HepG2 (cell line): ENCODE data around the gene PNN. TPM values are rescaled to one million over a fixed set of nuclear protein-coding genes. Genes with fewer than 3 reads are reported as not detected.
A peak's percentile ranks its signal among the peaks of the same experiment; 100 is the strongest.

Experiments used
- BCL3 ChIP-seq: sonication (generic); formaldehyde crosslinking; IDR thresholded peaks from 2 replicates; pipeline ENCODE4 v1.5.1; 2020; ENCODE audit warnings: mild to moderate bottlenecking, missing genetic modification reagents, moderate library complexity
- CEBPB ChIP-seq: IDR thresholded peaks from 2 replicates; pipeline ENCODE4 v1.6.1; 2011; ENCODE audit warnings: low read depth, low read length, improper control_type of control experiment, borderline replicate concordance
- CENPX ChIP-seq: sonication (generic); formaldehyde crosslinking; IDR thresholded peaks from 2 replicates; pipeline ENCODE4 v1.9.0; 2021; ENCODE audit warnings: mild to moderate bottlenecking, missing genetic modification reagents, moderate library complexity
- FOXA3 ChIP-seq: IDR thresholded peaks from 2 replicates; pipeline ENCODE4 v1.6.1; 2016; ENCODE audit warnings: missing genetic modification reagents, missing compliant biosample characterization
- GATAD2A ChIP-seq: IDR thresholded peaks from 2 replicates; pipeline ENCODE4 v1.6.1; 2016
- HHEX ChIP-seq: IDR thresholded peaks from 2 replicates; pipeline ENCODE4 v1.6.1; 2016; ENCODE audit warnings: control low read depth
- KDM2A ChIP-seq: sonication (generic); formaldehyde crosslinking; IDR thresholded peaks from 2 replicates; pipeline ENCODE4 v1.4.0; 2020; ENCODE audit warnings: low read depth, missing genetic modification reagents, borderline replicate concordance
- KLF6 ChIP-seq: IDR thresholded peaks from 2 replicates; pipeline ENCODE4 v1.8.0; 2016; ENCODE audit warnings: missing biosample characterization, missing genetic modification reagents
- NONO ChIP-seq, 2 experiments: fragments of 450-650 bp in 1 of 2; sonication (generic) in 1 of 2; formaldehyde crosslinking in 1 of 2; IDR thresholded peaks in 1 of 2; conservative IDR thresholded peaks in 1 of 2; 2 replicates each; pipeline versions ENCODE4 v1.6.1 to v1.8.0; 2017 to 2022; ENCODE audit warnings: mild to moderate bottlenecking in 1 of 2, missing genetic modification reagents in 1 of 2, moderate library complexity in 1 of 2
- NR2F1 ChIP-seq, 2 experiments: fragments of 450-650 bp in 1 of 2; formaldehyde crosslinking in 1 of 2; IDR thresholded peaks; 2 replicates each; pipeline versions ENCODE4 v1.5.0 to v1.6.1; 2016 to 2020; ENCODE audit warnings: mild to moderate bottlenecking in 1 of 2, missing compliant biosample characterization in 1 of 2, missing genetic modification reagents in 1 of 2, moderate library complexity in 1 of 2
- NR2F6 ChIP-seq, 2 experiments: IDR thresholded peaks; 2 replicates each; pipeline ENCODE4 v1.6.1; 2016; ENCODE audit warnings: antibody characterized with exemption in 1 of 2, mild to moderate bottlenecking in 1 of 2
- ZBTB46 ChIP-seq: sonication (generic); formaldehyde crosslinking; IDR thresholded peaks from 2 replicates; pipeline ENCODE4 v1.4.0; 2020; ENCODE audit warnings: mild to moderate bottlenecking, missing genetic modification reagents, borderline replicate concordance
- ZMAT3 ChIP-seq: sonication (generic); formaldehyde crosslinking; conservative IDR thresholded peaks from 2 replicates; pipeline ENCODE4 v1.7.0; 2021; ENCODE audit warnings: missing genetic modification reagents
- ZNF446 ChIP-seq: sonication (generic); formaldehyde crosslinking; IDR thresholded peaks from 2 replicates; pipeline ENCODE4 v1.5.0; 2020; ENCODE audit warnings: mild to moderate bottlenecking, missing genetic modification reagents
- ZNF460 ChIP-seq: sonication (generic); formaldehyde crosslinking; IDR thresholded peaks from 2 replicates; pipeline ENCODE4 v1.5.1; 2020; ENCODE audit warnings: missing genetic modification reagents, mild to moderate bottlenecking, borderline replicate concordance
- ZNF513 ChIP-seq: sonication (generic); formaldehyde crosslinking; conservative IDR thresholded peaks from 2 replicates; pipeline ENCODE4 v1.5.0; 2020; ENCODE audit warnings: missing genetic modification reagents
- ZNF574 ChIP-seq: sonication (generic); formaldehyde crosslinking; IDR thresholded peaks from 2 replicates; pipeline ENCODE4 v1.4.0; 2020; ENCODE audit warnings: missing genetic modification reagents
- ZNF782 ChIP-seq: sonication (generic); formaldehyde crosslinking; IDR thresholded peaks from 2 replicates; pipeline ENCODE4 v1.4.0; 2020; ENCODE audit warnings: missing genetic modification reagents, mild to moderate bottlenecking, borderline replicate concordance
- ZNF790 ChIP-seq: sonication (generic); formaldehyde crosslinking; IDR thresholded peaks from 2 replicates; pipeline ENCODE4 v1.8.0; 2022; ENCODE audit warnings: missing genetic modification reagents, mild to moderate bottlenecking, borderline replicate concordance
- ZNF816 ChIP-seq: sonication (generic); formaldehyde crosslinking; IDR thresholded peaks from 2 replicates; pipeline ENCODE4 v1.8.0; 2022; ENCODE audit warnings: missing genetic modification reagents, mild to moderate bottlenecking, borderline replicate concordance
- ZNF878 ChIP-seq: sonication (generic); formaldehyde crosslinking; IDR thresholded peaks from 2 replicates; pipeline ENCODE4 v1.8.1; 2023; ENCODE audit warnings: mild to moderate bottlenecking, missing genetic modification reagents, moderate library complexity
- ZSCAN12 ChIP-seq: sonication (generic); formaldehyde crosslinking; IDR thresholded peaks from 2 replicates; pipeline ENCODE4 v1.9.0; 2021; ENCODE audit warnings: mild to moderate bottlenecking, missing genetic modification reagents
- polyA plus RNA-seq, 8 experiments: library from polyadenylated mRNA; depleted of rRNA in 3 of 8; stranded (reverse) in 7 of 8; unstranded in 1 of 8; fragments of >200 nt; fragmentation: Illumina TruSeq in 4 of 8; extraction: Trizol in 4 of 8; gene quantifications; 2 replicates each; pipeline versions ENCODE4 v1.2.1 to v1.2.3, GENCODE V29; 2011 to 2016; ENCODE audit warnings: low read depth in 4 of 8, missing spikeins in 1 of 8, mixed read lengths in 1 of 8; ENCODE audit not compliant: insufficient read depth in 1 of 8
- total RNA-seq, 5 experiments: library from RNA; depleted of rRNA; stranded (reverse); fragments of >200 nt; fragmentation: Illumina TruSeq; extraction: Trizol; gene quantifications; 2 replicates each; pipeline ENCODE4 v1.2.3, GENCODE V29; 2016; ENCODE audit warnings: low read depth in 1 of 5

Gene PNN
- total and polyA plus RNA-seq, 2 of the 13 experiments (the other 11 are each of a cell fraction or from before 2014, with no cell fraction given) = 58.0 to 214 TPM

GRCh38 chr14:39211109-39211741, 36.2 kb downstream of the PNN start (continued):
- TF ChIP-seq ZNF574 (CRISPR knock-in tag) = 0 out of 2 replicates have a peak, but pooled peaks have one; percentile 13
- TF ChIP-seq FOXA3 (CRISPR knock-in tag) = 0 out of 2 replicates have a peak, but pooled peaks have one; percentile 6
- peak; percentile 78; the same call in 1 of the 2 replicates for TF ChIP-seq ZNF460 (CRISPR knock-in tag)
- TF ChIP-seq KDM2A (CRISPR knock-in tag) = 0 out of 2 replicates have a peak, but pooled peaks have one; percentile 10
- TF ChIP-seq BCL3 (CRISPR knock-in tag) = 0 out of 2 replicates have a peak, but pooled peaks have one; percentile 35
- no peak for TF ChIP-seq NONO (IDR thresholded peaks at IDR 0.05)
- no peak for TF ChIP-seq NONO (CRISPR knock-in tag; conservative IDR thresholded peaks at IDR 0.05)
- no peak for TF ChIP-seq ZNF790 (CRISPR knock-in tag)
- TF ChIP-seq ZBTB46 (CRISPR knock-in tag) = 0 out of 2 replicates have a peak, but pooled peaks have one; percentile 23
- 0 out of 2 replicates have a peak, but pooled peaks have one; percentile 39 for TF ChIP-seq ZNF816 (CRISPR knock-in tag)
- TF ChIP-seq ZMAT3 (CRISPR knock-in tag) = 0 out of 2 replicates have a peak, but pooled peaks have one; percentile 45
- TF ChIP-seq CEBPB = no peak
- TF ChIP-seq ZNF446 = 0 out of 2 replicates have a peak, but pooled peaks have one; percentile 59
- TF ChIP-seq GATAD2A = peak; percentile 70
- no peak for TF ChIP-seq CENPX (CRISPR knock-in tag)
- TF ChIP-seq ZNF513 (CRISPR knock-in tag) = no peak
- no peak for TF ChIP-seq ZNF782 (CRISPR knock-in tag)
- 0 out of 2 replicates have a peak, but pooled peaks have one; percentile 40 for TF ChIP-seq ZNF878
- TF ChIP-seq ZSCAN12 (CRISPR knock-in tag) = 0 out of 2 replicates have a peak, but pooled peaks have one; percentile 53
- TF ChIP-seq NR2F6 (IDR thresholded peaks at IDR 0.05) = peak; percentile 84
- peak; percentile 90 for TF ChIP-seq NR2F6 (CRISPR knock-in tag; IDR thresholded peaks at IDR 0.05)
- TF ChIP-seq HHEX (CRISPR knock-in tag) = no peak
- TF ChIP-seq KLF6 (CRISPR knock-in tag) = no peak
- TF ChIP-seq NR2F1 (CRISPR knock-in tag; IDR thresholded peaks at IDR 0.05) = peak; percentile 72 to 83
